Measurements from ENCODE around the gene PFDN2.

Gene PFDN2

DNA sequence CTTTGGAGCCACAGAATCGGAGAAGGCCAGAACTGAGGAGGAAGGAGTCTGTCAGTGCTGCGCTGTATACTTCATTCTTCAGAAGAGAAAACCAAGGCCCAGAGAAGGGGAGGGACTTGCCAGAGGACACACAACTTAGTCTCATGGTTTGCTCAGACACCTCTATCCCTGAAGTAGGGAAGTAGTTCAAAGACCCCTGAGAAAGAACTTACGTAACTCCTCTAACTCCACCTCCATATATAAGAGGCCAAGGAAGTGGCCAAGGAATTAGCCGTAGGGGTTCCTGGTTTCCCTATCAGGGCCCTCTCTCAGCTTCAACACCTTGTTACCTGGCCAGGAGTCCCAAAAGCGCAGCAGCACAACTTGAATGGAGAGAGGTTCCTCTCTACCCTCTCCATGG lies 27.9 kb downstream of the PFDN2 start:
- TF ChIP-seq, protein P1, sequence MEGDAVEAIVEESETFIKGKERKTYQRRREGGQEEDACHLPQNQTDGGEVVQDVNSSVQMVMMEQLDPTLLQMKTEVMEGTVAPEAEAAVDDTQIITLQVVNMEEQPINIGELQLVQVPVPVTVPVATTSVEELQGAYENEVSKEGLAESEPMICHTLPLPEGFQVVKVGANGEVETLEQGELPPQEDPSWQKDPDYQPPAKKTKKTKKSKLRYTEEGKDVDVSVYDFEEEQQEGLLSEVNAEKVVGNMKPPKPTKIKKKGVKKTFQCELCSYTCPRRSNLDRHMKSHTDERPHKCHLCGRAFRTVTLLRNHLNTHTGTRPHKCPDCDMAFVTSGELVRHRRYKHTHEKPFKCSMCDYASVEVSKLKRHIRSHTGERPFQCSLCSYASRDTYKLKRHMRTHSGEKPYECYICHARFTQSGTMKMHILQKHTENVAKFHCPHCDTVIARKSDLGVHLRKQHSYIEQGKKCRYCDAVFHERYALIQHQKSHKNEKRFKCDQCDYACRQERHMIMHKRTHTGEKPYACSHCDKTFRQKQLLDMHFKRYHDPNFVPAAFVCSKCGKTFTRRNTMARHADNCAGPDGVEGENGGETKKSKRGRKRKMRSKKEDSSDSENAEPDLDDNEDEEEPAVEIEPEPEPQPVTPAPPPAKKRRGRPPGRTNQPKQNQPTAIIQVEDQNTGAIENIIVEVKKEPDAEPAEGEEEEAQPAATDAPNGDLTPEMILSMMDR (conservative IDR thresholded peaks at IDR 0.05) = no peak
- peak overlapping the region; percentile 66 for H3K27ac ChIP-seq

DNA sequence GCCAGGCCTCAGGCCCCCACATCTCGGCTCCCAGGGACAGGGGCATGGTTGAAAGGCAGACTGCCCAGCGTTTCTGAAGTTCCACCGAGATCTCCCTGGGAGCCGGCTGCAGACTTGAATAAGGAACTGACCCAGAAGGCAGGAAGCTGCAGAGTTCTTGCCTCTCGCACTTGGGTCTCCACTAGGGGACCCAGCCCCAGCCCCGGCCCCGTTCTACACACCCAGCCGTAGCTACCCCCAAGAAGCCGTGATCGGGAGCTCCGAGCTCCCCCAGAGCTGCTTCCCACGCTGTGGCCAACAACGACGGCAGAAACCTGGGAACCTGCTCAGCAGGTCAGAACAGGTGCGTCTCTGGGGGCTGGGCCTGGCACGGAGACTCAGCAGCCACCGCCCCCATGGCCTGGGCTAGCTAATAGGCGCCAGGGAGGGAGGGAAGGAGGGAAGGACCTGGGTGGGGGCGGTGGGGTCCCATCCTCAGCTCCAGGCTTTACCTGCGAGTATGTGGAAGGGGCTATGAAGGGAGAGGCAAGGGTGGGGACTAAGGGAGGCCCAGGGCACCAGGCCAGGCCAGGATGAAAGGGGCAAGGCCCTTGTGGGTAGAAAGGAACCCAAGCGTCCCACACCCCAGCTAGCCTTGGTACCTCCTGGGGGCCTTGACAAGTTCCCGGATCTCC lies 28.4 kb downstream of the PFDN2 start, which contains the start of gene NECTIN4:
NECTIN4 (minus strand) TSS at position 308 of the 674 bp plus-strand sequence; CDS start at position 46, 262 bp downstream.
- H3K27ac ChIP-seq = peak within 1 kb of the TSS; percentile 66
- TF ChIP-seq, protein P1 (conservative IDR thresholded peaks at IDR 0.05) = no peak
- TF ChIP-seq ZFX (IDR thresholded peaks at IDR 0.05) = no peak

DNA sequence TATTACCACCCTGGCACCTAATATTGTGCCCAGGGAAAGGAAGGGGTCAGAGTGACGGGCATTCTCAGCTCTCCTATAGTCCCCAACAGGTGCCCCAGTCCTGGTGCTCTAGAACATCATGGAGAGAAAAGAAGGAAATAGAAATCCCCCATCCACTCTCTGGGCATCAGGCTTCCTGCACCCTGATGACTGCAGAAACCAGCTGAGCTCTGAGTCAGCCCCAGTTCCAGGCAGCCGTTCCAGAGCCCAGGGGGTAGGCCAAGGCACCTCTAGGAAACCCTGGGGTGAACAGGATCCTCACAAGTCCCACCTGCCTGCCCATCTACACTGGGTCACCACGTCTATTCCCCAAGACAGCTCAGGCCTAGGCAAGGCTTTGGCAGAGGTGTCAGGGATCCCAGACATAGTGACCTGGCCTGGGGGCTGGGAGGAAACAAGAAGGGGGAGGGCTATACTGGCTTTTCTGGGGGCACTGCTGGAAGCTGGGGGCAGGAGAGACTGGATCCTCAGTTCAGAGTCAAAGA lies 29.2 kb downstream of the PFDN2 start:
- TF ChIP-seq ZFX (IDR thresholded peaks at IDR 0.05) = no peak
- TF ChIP-seq, protein P1 (conservative IDR thresholded peaks at IDR 0.05) = no peak
- peak overlapping the region; percentile 66 for H3K27ac ChIP-seq

DNA sequence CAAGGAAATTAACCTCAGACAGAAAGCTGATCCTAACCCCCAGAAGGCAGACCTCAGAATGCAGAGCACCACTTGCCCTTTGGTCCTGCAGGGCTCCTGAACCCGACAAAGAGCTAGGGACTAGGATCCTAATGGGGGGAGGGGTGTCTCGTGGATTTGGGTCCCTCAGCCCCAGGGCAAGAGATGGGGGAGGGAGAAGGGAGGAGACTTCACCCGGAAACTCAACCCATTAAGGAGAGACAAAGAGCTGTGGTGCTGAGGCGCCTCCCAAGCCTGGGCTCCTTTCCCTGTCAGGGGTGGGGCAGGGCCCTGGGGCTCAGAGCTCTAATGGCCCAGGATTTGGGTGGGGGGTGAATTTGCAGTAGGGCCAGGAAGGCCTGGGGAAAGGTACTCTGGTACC lies 31.4 kb downstream of the PFDN2 start:
- no peak for TF ChIP-seq ZFX (IDR thresholded peaks at IDR 0.05)
- TF ChIP-seq, protein P1 (conservative IDR thresholded peaks at IDR 0.05) = no peak
- H3K27ac ChIP-seq = no peak overlapping the region

DNA sequence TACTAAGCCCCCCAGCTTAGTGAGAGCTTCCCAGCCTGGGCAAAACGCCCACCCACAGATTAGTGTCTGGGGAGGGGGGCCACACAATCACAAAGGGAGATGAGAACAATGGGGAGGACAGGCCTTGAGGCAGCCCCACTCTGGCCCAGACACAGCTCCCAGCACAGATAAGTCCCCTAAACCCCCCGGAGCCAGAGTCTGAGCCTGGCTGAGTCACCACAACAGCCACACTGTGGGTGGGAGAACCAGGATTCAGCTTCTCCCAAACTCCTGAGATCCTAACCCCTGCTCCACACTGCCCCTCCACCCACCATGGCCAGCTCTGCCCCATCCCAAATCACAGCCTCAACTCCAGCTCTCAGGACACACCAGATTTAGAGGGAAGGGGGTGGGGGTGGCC lies 32.7 kb downstream of the PFDN2 start:
- no peak overlapping the region for H3K27ac ChIP-seq
- no peak for TF ChIP-seq ZFX (IDR thresholded peaks at IDR 0.05)
- TF ChIP-seq, protein P1 (conservative IDR thresholded peaks at IDR 0.05) = no peak

DNA sequence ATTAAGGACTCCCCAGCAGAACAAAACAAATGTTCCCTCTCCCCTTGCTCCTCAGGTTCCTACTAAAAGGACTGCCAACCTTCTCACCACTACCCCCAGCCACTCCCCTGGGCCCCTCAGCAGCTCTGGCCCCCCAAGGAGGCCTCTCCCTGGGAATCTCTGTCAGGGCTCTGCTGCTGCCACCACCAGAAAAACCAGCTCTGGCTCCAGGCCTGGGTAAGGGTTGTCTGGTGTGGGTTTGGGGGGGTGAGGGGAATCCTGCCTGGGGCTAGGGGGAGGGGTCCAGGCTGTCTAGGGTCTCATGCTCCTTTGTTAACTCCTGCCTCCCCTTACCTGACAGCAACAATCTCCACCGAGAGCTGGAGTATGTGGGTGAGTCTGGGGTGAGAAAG lies 33.2 kb downstream of the PFDN2 start:
- peak overlapping the region; percentile 51; the same call in 1 of the 2 replicates for H3K27ac ChIP-seq
- TF ChIP-seq, protein P1 (conservative IDR thresholded peaks at IDR 0.05) = no peak
- no peak for TF ChIP-seq ZFX (IDR thresholded peaks at IDR 0.05)

DNA sequence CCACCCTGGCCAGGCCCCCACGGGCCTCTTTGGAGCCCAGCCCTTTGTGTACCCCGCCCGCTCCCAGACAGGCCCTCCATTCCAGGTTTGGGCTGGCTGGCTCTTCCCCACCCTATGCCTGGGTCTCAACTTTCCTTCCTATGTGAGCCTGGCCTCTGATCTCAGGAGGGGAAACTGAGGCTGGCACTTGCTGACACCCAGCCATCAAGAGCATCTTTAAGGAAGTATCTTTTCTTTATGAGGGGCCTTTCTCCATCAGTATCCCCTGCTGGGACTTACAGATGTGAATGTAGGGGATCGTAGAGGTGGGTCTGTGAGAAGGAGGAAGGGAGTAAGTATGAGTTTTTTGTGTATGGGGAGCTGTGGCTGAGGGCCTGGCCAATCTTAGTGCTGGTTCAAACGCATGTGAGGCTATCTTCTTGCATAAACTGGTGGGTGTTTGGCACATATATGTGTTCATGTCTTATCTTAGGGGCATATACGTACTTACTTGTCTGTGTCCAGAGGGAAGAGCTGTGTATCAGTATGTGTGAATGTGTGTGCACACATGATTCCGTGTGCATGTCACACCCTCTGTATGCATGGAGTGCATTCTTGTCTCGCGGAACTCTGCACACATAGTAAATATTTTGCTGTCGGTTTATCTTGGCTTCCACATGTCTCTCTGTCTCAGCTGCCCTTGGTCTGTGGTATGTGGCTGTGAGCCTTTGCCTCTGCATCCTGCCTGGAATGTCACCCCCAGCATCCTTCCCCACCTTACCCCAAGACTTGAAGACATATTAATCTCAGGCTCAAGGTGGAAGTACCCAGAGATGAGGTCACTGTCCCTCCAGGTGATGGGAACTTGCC lies 33.9 kb downstream of the PFDN2 start:
- H3K27ac ChIP-seq = peak overlapping the region; percentile 51
- no peak for TF ChIP-seq ZFX (IDR thresholded peaks at IDR 0.05)
- TF ChIP-seq, protein P1 (conservative IDR thresholded peaks at IDR 0.05) = no peak

Data from C4-2B (cell line).